ENCODE measurements around the gene NDST1. TPM values are rescaled to one million over a fixed set of nuclear protein-coding genes. Genes with fewer than 3 reads are reported as not detected.

Gene NDST1
- total and polyA plus RNA-seq, 7 experiments from 2014 or later: 0.69 to 17.5 (median 1.2) TPM

DNA sequence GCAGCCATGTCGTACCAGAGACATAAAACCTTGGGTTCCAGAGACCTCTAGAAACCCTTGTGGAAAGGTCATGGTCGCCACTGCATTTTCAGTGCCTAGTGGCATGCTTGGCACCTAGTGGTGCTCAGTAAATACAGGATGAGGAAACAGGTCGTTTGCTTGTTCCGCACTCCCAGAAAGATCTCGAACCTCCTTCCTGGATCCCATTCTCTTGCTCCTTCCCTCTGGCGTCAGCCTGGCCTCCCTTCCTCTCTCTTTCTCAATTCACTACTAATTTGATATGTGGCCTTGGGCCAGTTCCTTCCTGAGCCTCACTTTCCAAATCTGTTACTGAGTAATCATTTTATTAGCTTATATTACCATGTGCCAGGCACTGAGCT is 4.4 kb downstream of the NDST1 start:
- no peaks in the 10 kb centered on the region for H3K36me3 ChIP-seq (ENCODE audit: control insufficient read depth in 2 of 3, insufficient read depth in 3 of 3, low read length in 3 of 3)
- no peak overlapping the region for H3K27ac ChIP-seq (ENCODE audit: low read depth, low read length)
- H3K4me3 ChIP-seq (ENCODE audit: low read length): no peak overlapping the region
- Mint-ChIP-seq H3K9me3 (no peaks in the 10 kb centered on the region), H3K27me3 (no peaks in the 10 kb centered on the region), H3K4me1 (no peaks in the 10 kb centered on the region), H3K4me3 (no peak overlapping the region), H3K27ac (no peak overlapping the region), H3K36me3 (no peaks in the 10 kb centered on the region)
- CTCF ChIA-PET: no interaction called here
- no peaks in the 10 kb centered on the region for H3K27me3 ChIP-seq (ENCODE audit: control insufficient read depth in 2 of 2, insufficient read depth in 2 of 2, low read length in 2 of 2)
- ATAC-seq (no peak), DNase-seq (no peak)
- POLR2A ChIA-PET: no interaction called here
- H3K9me3 ChIP-seq (ENCODE audit: control insufficient read depth in 2 of 3, low read length in 3 of 3): no peaks in the 10 kb centered on the region
- H3K4me1 ChIP-seq (ENCODE audit: control insufficient read depth in 2 of 2, insufficient read depth in 2 of 2, low read length in 2 of 2): no peaks in the 10 kb centered on the region
- intact Hi-C loops (cut with micrococcal nuclease): no loop called here

GRCh38 chr5:150513375-150514309 is 5.7 kb downstream of the NDST1 start:
- Mint-ChIP-seq H3K36me3 (no peaks in the 10 kb centered on the region), H3K4me3 (no peak overlapping the region), H3K27ac (no peak overlapping the region), H3K4me1 (peaks cover 0 to 4% (median 0%) of the 10 kb centered on the region in 7 donors), H3K9me3 (no peaks in the 10 kb centered on the region), H3K27me3 (no peaks in the 10 kb centered on the region)
- no peak overlapping the region for H3K27ac ChIP-seq (ENCODE audit: low read depth, low read length)
- POLR2A ChIA-PET: interaction anchor here (0.6 kb wide), 1 partner anchor 36 kb away, joined by 4 read pairs; no protein-coding TSS in a partner anchor
- DNase-seq: no peak
- H3K36me3 ChIP-seq (ENCODE audit: control insufficient read depth in 2 of 3, insufficient read depth in 3 of 3, low read length in 3 of 3): no peaks in the 10 kb centered on the region
- H3K27me3 ChIP-seq (ENCODE audit: control insufficient read depth in 2 of 2, insufficient read depth in 2 of 2, low read length in 2 of 2): no peaks in the 10 kb centered on the region
- CTCF ChIA-PET: no interaction called here
- intact Hi-C loops (cut with micrococcal nuclease): no loop called here
- no peak for ATAC-seq
- H3K9me3 ChIP-seq (ENCODE audit: control insufficient read depth in 2 of 3, low read length in 3 of 3): no peaks in the 10 kb centered on the region
- H3K4me1 ChIP-seq (ENCODE audit: control insufficient read depth in 2 of 2, insufficient read depth in 2 of 2, low read length in 2 of 2): no peaks in the 10 kb centered on the region
- H3K4me3 ChIP-seq (ENCODE audit: low read length): no peak overlapping the region

- Histone ChIP-seq H3K4me3 (ENCODE audit: low read length) (no peak overlapping the region), H3K36me3 (ENCODE audit: control insufficient read depth in 2 of 3, insufficient read depth in 3 of 3, low read length in 3 of 3) (no peaks in the 10 kb centered on the region), H3K4me1 (ENCODE audit: control insufficient read depth in 2 of 2, insufficient read depth in 2 of 2, low read length in 2 of 2) (no peaks in the 10 kb centered on the region), H3K27ac (ENCODE audit: low read depth, low read length) (no peak overlapping the region), H3K9me3 (ENCODE audit: control insufficient read depth in 2 of 3, low read length in 3 of 3) (no peaks in the 10 kb centered on the region), H3K27me3 (ENCODE audit: control insufficient read depth in 2 of 2, insufficient read depth in 2 of 2, low read length in 2 of 2) (no peaks in the 10 kb centered on the region)
- DNase-seq (no peak), ATAC-seq (no peak)
- intact Hi-C loops (cut with micrococcal nuclease): no loop called here
- Mint-ChIP-seq H3K27me3 (no peaks in the 10 kb centered on the region), H3K36me3 (no peaks in the 10 kb centered on the region), H3K9me3 (no peaks in the 10 kb centered on the region), H3K4me3 (no peak overlapping the region), H3K27ac (peak overlapping the region in 1 of 9 donors; percentile 36), H3K4me1 (peaks cover 0 to 4% (median 0%) of the 10 kb centered on the region in 7 donors)
- ChIA-PET CTCF (no interaction called here), POLR2A (no interaction called here)
Measured at GRCh38 chr5:150514708-150515211, 6.8 kb downstream of the NDST1 start.

- H3K27ac Mint-ChIP-seq: no peak overlapping the region
- Histone ChIP-seq H3K9me3 (ENCODE audit: control insufficient read depth in 2 of 3, low read length in 3 of 3) (no peaks in the 10 kb centered on the region), H3K4me3 (ENCODE audit: low read length) (no peak overlapping the region), H3K27me3 (ENCODE audit: control insufficient read depth in 2 of 2, insufficient read depth in 2 of 2, low read length in 2 of 2) (no peaks in the 10 kb centered on the region), H3K27ac (ENCODE audit: low read depth, low read length) (no peak overlapping the region), H3K4me1 (ENCODE audit: control insufficient read depth in 2 of 2, insufficient read depth in 2 of 2, low read length in 2 of 2) (no peaks in the 10 kb centered on the region), H3K36me3 (ENCODE audit: control insufficient read depth in 2 of 3, insufficient read depth in 3 of 3, low read length in 3 of 3) (no peaks in the 10 kb centered on the region)
- DNase-seq (no peak), ATAC-seq (no peak)
- peaks cover 0 to 4% (median 0%) of the 10 kb centered on the region in 7 donors for H3K4me1 Mint-ChIP-seq
- CTCF ChIA-PET: no interaction called here
- no peak overlapping the region for H3K4me3 Mint-ChIP-seq
- POLR2A ChIA-PET: no interaction called here
- intact Hi-C loops (cut with micrococcal nuclease): no loop called here
- H3K36me3 Mint-ChIP-seq: no peaks in the 10 kb centered on the region
- H3K27me3 Mint-ChIP-seq: no peaks in the 10 kb centered on the region
- no peaks in the 10 kb centered on the region for H3K9me3 Mint-ChIP-seq
Measured at GRCh38 chr5:150515446-150515845, 7.5 kb downstream of the NDST1 start.

DNA sequence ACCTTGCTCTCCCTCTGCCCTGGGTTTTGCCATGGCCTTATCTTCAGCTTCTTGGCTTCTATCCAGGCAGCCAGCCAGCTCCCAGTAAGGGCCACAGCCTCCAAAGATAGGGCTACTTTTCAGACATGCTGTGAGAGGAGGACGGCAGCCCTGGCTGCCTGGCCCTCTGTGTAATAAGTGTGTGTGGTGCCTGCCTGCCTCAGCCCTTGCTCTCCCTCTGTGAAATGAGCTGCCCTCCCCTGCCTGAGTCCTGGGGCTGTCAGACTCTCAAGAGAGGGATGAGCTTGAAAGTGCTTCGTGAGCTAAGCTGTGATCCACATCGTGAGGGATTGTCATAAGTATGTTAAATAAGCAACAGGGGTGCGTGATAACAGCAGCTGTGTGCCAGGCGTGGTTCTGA is 8.1 kb downstream of the NDST1 start:
- Mint-ChIP-seq H3K4me3 (no peak overlapping the region), H3K4me1 (peaks cover 0 to 4% (median 0%) of the 10 kb centered on the region in 7 donors), H3K27me3 (no peaks in the 10 kb centered on the region), H3K27ac (peak overlapping the region in 1 of 9 donors; percentile 31), H3K36me3 (no peaks in the 10 kb centered on the region), H3K9me3 (no peaks in the 10 kb centered on the region)
- DNase-seq: no peak
- ChIA-PET CTCF (no interaction called here), POLR2A (no interaction called here)
- intact Hi-C loops (cut with micrococcal nuclease): no loop called here
- H3K36me3 ChIP-seq (ENCODE audit: control insufficient read depth in 2 of 3, insufficient read depth in 3 of 3, low read length in 3 of 3): no peaks in the 10 kb centered on the region
- ATAC-seq: no peak
- H3K27ac ChIP-seq (ENCODE audit: low read depth, low read length): no peak overlapping the region
- H3K4me1 ChIP-seq (ENCODE audit: control insufficient read depth in 2 of 2, insufficient read depth in 2 of 2, low read length in 2 of 2): no peaks in the 10 kb centered on the region
- no peaks in the 10 kb centered on the region for H3K9me3 ChIP-seq (ENCODE audit: control insufficient read depth in 2 of 3, low read length in 3 of 3)
- H3K4me3 ChIP-seq (ENCODE audit: low read length): no peak overlapping the region
- H3K27me3 ChIP-seq (ENCODE audit: control insufficient read depth in 2 of 2, insufficient read depth in 2 of 2, low read length in 2 of 2): no peaks in the 10 kb centered on the region

DNA sequence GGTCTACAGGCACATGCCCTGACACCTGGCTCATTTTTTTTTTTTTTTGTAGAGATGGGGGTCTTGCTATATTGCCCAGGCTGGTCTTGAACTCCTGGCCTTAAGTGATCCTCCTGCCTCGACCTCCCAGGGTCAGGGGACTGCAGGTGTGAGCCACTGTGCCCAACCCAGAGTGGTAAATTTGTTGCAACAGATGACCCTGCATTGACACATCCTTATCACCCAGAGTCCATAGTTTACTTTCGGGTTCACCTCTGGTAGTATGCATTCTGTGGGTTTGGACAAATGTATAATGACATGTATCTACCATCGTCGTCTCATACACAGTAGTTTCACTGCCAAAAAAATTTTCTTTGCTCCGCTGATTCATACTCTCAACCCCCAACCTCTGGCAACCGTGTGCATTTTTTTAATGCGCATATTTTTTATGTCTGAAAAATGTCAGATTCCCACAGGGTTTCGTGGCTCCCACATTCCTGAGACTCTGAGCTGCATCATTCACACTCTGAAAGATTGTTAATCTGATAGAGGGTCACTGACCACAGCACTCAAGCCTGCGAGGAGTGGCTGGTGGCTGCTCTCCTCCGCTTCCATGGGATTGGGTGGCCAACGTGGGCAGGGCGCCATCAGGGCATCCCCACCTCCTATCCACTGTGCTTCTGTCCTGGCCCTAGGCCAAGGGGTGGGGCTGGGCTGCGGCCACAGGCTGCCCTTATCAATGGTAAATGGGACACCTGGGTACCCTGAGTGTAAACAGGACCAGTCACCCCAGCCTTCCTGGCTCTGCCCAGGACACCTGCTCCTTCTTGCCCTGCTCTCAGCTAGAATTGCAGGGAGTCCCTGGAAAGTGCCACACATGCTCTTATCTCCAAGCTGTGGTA is 9.6 kb downstream of the NDST1 start:
- intact Hi-C loops (cut with micrococcal nuclease): no loop called here
- H3K4me1 Mint-ChIP-seq: peaks cover 0 to 5% (median 0%) of the 10 kb centered on the region in 7 donors
- POLR2A ChIA-PET: no interaction called here
- ATAC-seq (peak; percentile 23), DNase-seq (no peak)
- no peak overlapping the region for H3K4me3 ChIP-seq (ENCODE audit: low read length)
- H3K27me3 Mint-ChIP-seq: no peaks in the 10 kb centered on the region
- H3K27ac Mint-ChIP-seq: no peak overlapping the region
- no peaks in the 10 kb centered on the region for H3K36me3 ChIP-seq (ENCODE audit: control insufficient read depth in 2 of 3, insufficient read depth in 3 of 3, low read length in 3 of 3)
- no peaks in the 10 kb centered on the region for H3K4me1 ChIP-seq (ENCODE audit: control insufficient read depth in 2 of 2, insufficient read depth in 2 of 2, low read length in 2 of 2)
- CTCF ChIA-PET: interaction anchor here (0.6 kb wide), 1 partner anchor 8 kb away, joined by 3 read pairs; no protein-coding TSS in a partner anchor
- no peak overlapping the region for H3K4me3 Mint-ChIP-seq
- H3K9me3 Mint-ChIP-seq: no peaks in the 10 kb centered on the region
- H3K36me3 Mint-ChIP-seq: no peaks in the 10 kb centered on the region
- H3K9me3 ChIP-seq (ENCODE audit: control insufficient read depth in 2 of 3, low read length in 3 of 3): no peaks in the 10 kb centered on the region
- no peak overlapping the region for H3K27ac ChIP-seq (ENCODE audit: low read depth, low read length)
- H3K27me3 ChIP-seq (ENCODE audit: control insufficient read depth in 2 of 2, insufficient read depth in 2 of 2, low read length in 2 of 2): no peaks in the 10 kb centered on the region
